Neuronal stem cell (in vitro differentiated cells): Measurements from ENCODE around the gene NCOR2.

Experiments used
- DNase-seq: peaks from one replicate; pipeline ENCODE4 v3.0.0-alpha.2; 2013; ENCODE audit warnings: low spot score
- H2AFZ ChIP-seq: one replicate; pipeline ENCODE4 v1.6.1; 2013; ENCODE audit warnings: mild to moderate bottlenecking, low read length, inconsistent platforms
- H2AK5ac ChIP-seq: 2 replicates; pipeline ENCODE4 v1.6.1; 2013; ENCODE audit warnings: low read depth, mild to moderate bottlenecking, inconsistent platforms, low read length, moderate library complexity, mixed read lengths
- H2BK120ac ChIP-seq: 2 replicates; pipeline ENCODE4 v1.6.1; 2013; ENCODE audit warnings: low read depth, mild to moderate bottlenecking, inconsistent platforms, low read length, moderate library complexity, mixed read lengths
- H2BK12ac ChIP-seq: one replicate; pipeline ENCODE4 v1.6.1; 2013; ENCODE audit warnings: low read length, inconsistent platforms
- H2BK15ac ChIP-seq: 2 replicates; pipeline ENCODE4 v1.6.1; 2013; ENCODE audit warnings: mild to moderate bottlenecking, low read length, inconsistent platforms, mixed read lengths
- H2BK5ac ChIP-seq: one replicate; pipeline ENCODE4 v1.6.1; 2013; ENCODE audit warnings: inconsistent platforms, mild to moderate bottlenecking, low read length, moderate library complexity
- H3K14ac ChIP-seq: one replicate; pipeline ENCODE4 v1.6.1; 2013; ENCODE audit warnings: low read length, inconsistent platforms
- H3K18ac ChIP-seq: 2 replicates; pipeline ENCODE4 v1.6.1; 2013; ENCODE audit warnings: low read length, inconsistent platforms
- H3K23ac ChIP-seq: 2 replicates; pipeline ENCODE4 v1.6.1; 2013; ENCODE audit warnings: low read depth, mild to moderate bottlenecking, mixed read lengths, low read length, inconsistent platforms; ENCODE audit not compliant: poor library complexity
- H3K27ac ChIP-seq: replicated peaks from 3 replicates; pipeline ENCODE4 v1.5.1; 2013; ENCODE audit warnings: low read length, inconsistent platforms
- H3K27me3 ChIP-seq, 3 experiments: 2 replicates each; pipeline ENCODE4 v1.6.1; 2013; ENCODE audit warnings: low read length in 3 of 3, mild to moderate bottlenecking in 2 of 3, inconsistent platforms in 1 of 3, low read depth in 1 of 3, mixed read lengths in 1 of 3, moderate library complexity in 1 of 3; ENCODE audit not compliant: control insufficient read depth in 3 of 3, insufficient read depth in 3 of 3
- H3K36me3 ChIP-seq, 2 donors: replicated peaks in 1 of 2; 2 replicates each; pipeline ENCODE4 v1.6.1; 2013; ENCODE audit warnings: low read length in 2 of 2; ENCODE audit not compliant: control insufficient read depth in 2 of 2, insufficient read depth in 2 of 2
- H3K4ac ChIP-seq: 2 replicates; pipeline ENCODE4 v1.6.1; 2013; ENCODE audit warnings: inconsistent platforms, mild to moderate bottlenecking, low read length, moderate library complexity
- H3K4me1 ChIP-seq, 2 donors: 1 replicate in 1 of 2; 2 replicates in 1 of 2; pipeline ENCODE4 v1.6.1; 2013; ENCODE audit warnings: low read length in 2 of 2, low read depth in 1 of 2; ENCODE audit not compliant: control insufficient read depth in 2 of 2, insufficient read depth in 1 of 2
- H3K4me2 ChIP-seq: one replicate; pipeline ENCODE4 v1.6.1; 2013; ENCODE audit warnings: mild to moderate bottlenecking, low read length, inconsistent platforms; ENCODE audit not compliant: insufficient read depth, poor library complexity, severe bottlenecking
- H3K4me3 ChIP-seq, 2 donors: 2 replicates each; pipeline ENCODE4 v1.5.1; 2013; ENCODE audit warnings: low read length in 2 of 2, mild to moderate bottlenecking in 2 of 2, inconsistent platforms in 1 of 2, moderate library complexity in 1 of 2
- H3K79me1 ChIP-seq: one replicate; pipeline ENCODE4 v1.6.1; 2013; ENCODE audit warnings: low read depth, mild to moderate bottlenecking, inconsistent platforms, low read length, moderate library complexity
- H3K9ac ChIP-seq: one replicate; pipeline ENCODE4 v1.6.1; 2013; ENCODE audit warnings: mild to moderate bottlenecking, low read depth, low read length, inconsistent platforms; ENCODE audit not compliant: poor library complexity
- H3K9me3 ChIP-seq, 2 donors: replicated peaks in 1 of 2; 2 replicates each; pipeline versions ENCODE3 to v1.6.1; 2013; ENCODE audit warnings: low read length in 2 of 2, mild to moderate bottlenecking in 2 of 2, inconsistent platforms in 1 of 2, low read depth in 1 of 2, mixed read lengths in 1 of 2, moderate library complexity in 1 of 2; ENCODE audit not compliant: control insufficient read depth in 2 of 2, insufficient read depth in 1 of 2
- H4K8ac ChIP-seq: one replicate; pipeline ENCODE4 v1.6.1; 2013; ENCODE audit warnings: low read depth, mild to moderate bottlenecking, inconsistent platforms, low read length, moderate library complexity
- H4K91ac ChIP-seq: one replicate; pipeline ENCODE4 v1.6.1; 2013; ENCODE audit warnings: low read length, low read depth, mild to moderate bottlenecking, inconsistent platforms; ENCODE audit not compliant: poor library complexity
- WGBS, 2 donors: extraction: QIAGEN DNeasy Blood & Tissue Kit; methylation state at CpG; one replicate each; pipeline ENCODE4 v1.1.7; 2013; ENCODE audit warnings: missing lambda C conversion rate in 2 of 2, mixed read lengths in 1 of 2; ENCODE audit not compliant: insufficient read length in 2 of 2, insufficient replicate concordance in 1 of 2; ENCODE audit errors: extremely low coverage in 2 of 2; 5-methylcytosine and 5-hydroxymethylcytosine counted together

NCOR2 gene

GRCh38 chr12:124524231-124524925, 43.0 kb downstream of the NCOR2 start:
- no CpG with 5 or more reads among the region's 13 CpGs for WGBS, 2 donors
- Histone ChIP-seq H3K79me1 (peaks cover 9% of the 10 kb centered on the region), H3K27ac (no peak overlapping the region), H3K4me2 (no peak overlapping the region), H2BK120ac (no peak overlapping the region), H3K18ac (peak overlapping the region; percentile 44), H2AFZ (no peak overlapping the region), H3K4me1 (peaks cover 10 to 18% of the 10 kb centered on the region in 2 donors), H4K91ac (no peak overlapping the region), H3K9ac (peak overlapping the region; percentile 44), H3K23ac (peak overlapping the region; percentile 6), H2BK5ac (no peak overlapping the region), H2BK12ac (no peak overlapping the region), H3K14ac (no peak overlapping the region), H4K8ac (no peak overlapping the region), H2BK15ac (no peak overlapping the region), H3K9me3 (no peaks in the 10 kb centered on the region), H3K4ac (no peak overlapping the region), H3K27me3 (peaks cover 0 to 2% (median 0%) of the 10 kb centered on the region in 3 experiments), H3K36me3 (peaks cover 0 to 4% of the 10 kb centered on the region in 2 donors), H2AK5ac (no peak overlapping the region), H3K4me3 (peak overlapping the region in 1 of 2 donors; percentile 26)
- no peak for DNase-seq

GRCh38 chr12:124523071-124523470, 44.3 kb downstream of the NCOR2 start:
- Histone ChIP-seq H3K14ac (no peak overlapping the region), H2BK5ac (no peak overlapping the region), H2BK12ac (no peak overlapping the region), H3K79me1 (peaks cover 11% of the 10 kb centered on the region), H3K23ac (peak overlapping the region; percentile 67), H2AFZ (no peak overlapping the region), H3K27ac (no peak overlapping the region), H4K8ac (no peak overlapping the region), H3K4me2 (no peak overlapping the region), H3K9me3 (no peaks in the 10 kb centered on the region), H3K4me3 (no peak overlapping the region), H3K36me3 (peaks cover 0 to 4% of the 10 kb centered on the region in 2 donors), H2BK15ac (no peak overlapping the region), H3K4me1 (peaks cover 14 to 27% of the 10 kb centered on the region in 2 donors), H3K18ac (peak overlapping the region; percentile 53), H2AK5ac (no peak overlapping the region), H2BK120ac (peak overlapping the region; percentile 64), H3K4ac (no peak overlapping the region), H3K9ac (no peak overlapping the region), H3K27me3 (peaks cover 0 to 2% (median 0%) of the 10 kb centered on the region in 3 experiments), H4K91ac (no peak overlapping the region)
- no CpG with 5 or more reads among the region's 12 CpGs for WGBS, 2 donors
- no peak for DNase-seq

- H2BK15ac ChIP-seq = peak overlapping the region; percentile 61
- H3K27me3 ChIP-seq = no peaks in the 10 kb centered on the region
- no peaks in the 10 kb centered on the region for H3K9me3 ChIP-seq
- no peak overlapping the region for H3K27ac ChIP-seq
- H2BK120ac ChIP-seq = no peak overlapping the region
- no peak overlapping the region for H4K91ac ChIP-seq
- H3K18ac ChIP-seq = peak overlapping the region; percentile 89
- WGBS, 2 donors = no CpG with 5 or more reads among the region's 10 CpGs
- no peak overlapping the region for H2BK12ac ChIP-seq
- no peak overlapping the region for H3K4me2 ChIP-seq
- H2BK5ac ChIP-seq = no peak overlapping the region
- H3K79me1 ChIP-seq = peaks cover 14% of the 10 kb centered on the region
- no peak overlapping the region for H3K9ac ChIP-seq
- peaks cover 20 to 36% of the 10 kb centered on the region in 2 donors for H3K4me1 ChIP-seq
- H3K14ac ChIP-seq = peak overlapping the region; percentile 41
- H2AFZ ChIP-seq = no peak overlapping the region
- H2AK5ac ChIP-seq = peak overlapping the region; percentile 90
- H4K8ac ChIP-seq = no peak overlapping the region
- peaks cover 0 to 4% of the 10 kb centered on the region in 2 donors for H3K36me3 ChIP-seq
- DNase-seq = no peak
- no peak overlapping the region for H3K4ac ChIP-seq
- no peak overlapping the region for H3K4me3 ChIP-seq
- peak overlapping the region; percentile 20 for H3K23ac ChIP-seq
Measured at GRCh38 chr12:124520907-124521306, 46.5 kb downstream of the NCOR2 start.

DNA sequence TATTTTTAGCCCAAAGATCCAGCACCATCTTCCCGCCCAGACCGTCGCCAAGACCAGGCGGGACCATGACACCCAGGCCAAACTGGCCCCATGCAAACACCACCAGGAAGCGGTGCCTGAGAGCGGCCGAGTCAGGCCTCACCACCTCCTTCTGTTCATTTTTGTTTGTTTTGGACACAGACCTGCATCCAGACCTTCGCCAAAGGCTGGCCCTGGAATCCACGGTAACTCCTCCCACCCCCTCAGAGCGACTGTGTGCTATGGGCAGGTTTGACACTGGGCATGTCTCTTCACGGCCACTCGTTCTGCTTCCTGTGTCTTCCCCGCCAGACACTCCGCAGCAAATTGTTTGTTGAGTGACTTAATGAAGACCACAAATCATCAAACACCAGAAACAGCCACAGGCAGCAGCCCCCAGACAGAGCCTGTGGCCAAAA, 47.1 kb downstream of the NCOR2 start:
- H3K9me3 ChIP-seq = peaks cover 0 to 2% of the 10 kb centered on the region in 2 donors
- no peak overlapping the region for H3K18ac ChIP-seq
- H2BK15ac ChIP-seq = peak overlapping the region; percentile 61
- H3K4me3 ChIP-seq = no peak overlapping the region
- no peak overlapping the region for H3K23ac ChIP-seq
- peaks cover 20 to 38% of the 10 kb centered on the region in 2 donors for H3K4me1 ChIP-seq
- H3K9ac ChIP-seq = no peak overlapping the region
- H2BK12ac ChIP-seq = no peak overlapping the region
- H3K27me3 ChIP-seq = no peaks in the 10 kb centered on the region
- no peak overlapping the region for H3K4me2 ChIP-seq
- no peak overlapping the region for H3K14ac ChIP-seq
- H3K27ac ChIP-seq = no peak overlapping the region
- H2BK5ac ChIP-seq = no peak overlapping the region
- H3K4ac ChIP-seq = no peak overlapping the region
- no peak overlapping the region for H2BK120ac ChIP-seq
- no CpG with 5 or more reads among the region's 14 CpGs for WGBS, 2 donors
- H4K91ac ChIP-seq = no peak overlapping the region
- H3K79me1 ChIP-seq = peaks cover 18% of the 10 kb centered on the region
- peaks cover 0 to 3% of the 10 kb centered on the region in 2 donors for H3K36me3 ChIP-seq
- H4K8ac ChIP-seq = no peak overlapping the region
- peak overlapping the region; percentile 90 for H2AK5ac ChIP-seq
- H2AFZ ChIP-seq = no peak overlapping the region
- DNase-seq = no peak
